ENCODE results near the gene IL18BP.

Gene IL18BP

GRCh38 chr11:71998649-71999310 is at the start of gene IL18BP:
Gene IL18BP (plus strand): TSS chr11:71998909. CDS start chr11:71999985, 1,076 bp downstream.
- DNase-seq: no peak

- DNase-seq: no peak
These were observed 49.7 kb upstream of the IL18BP start for GRCh38 chr11:71949034-71949433.

GRCh38 chr11:71951741-71952310 is 46.9 kb upstream of the IL18BP start:
- DNase-seq: no peak

- no peak for DNase-seq
These were observed 42.7 kb upstream of the IL18BP start for GRCh38 chr11:71955898-71956456.

DNA sequence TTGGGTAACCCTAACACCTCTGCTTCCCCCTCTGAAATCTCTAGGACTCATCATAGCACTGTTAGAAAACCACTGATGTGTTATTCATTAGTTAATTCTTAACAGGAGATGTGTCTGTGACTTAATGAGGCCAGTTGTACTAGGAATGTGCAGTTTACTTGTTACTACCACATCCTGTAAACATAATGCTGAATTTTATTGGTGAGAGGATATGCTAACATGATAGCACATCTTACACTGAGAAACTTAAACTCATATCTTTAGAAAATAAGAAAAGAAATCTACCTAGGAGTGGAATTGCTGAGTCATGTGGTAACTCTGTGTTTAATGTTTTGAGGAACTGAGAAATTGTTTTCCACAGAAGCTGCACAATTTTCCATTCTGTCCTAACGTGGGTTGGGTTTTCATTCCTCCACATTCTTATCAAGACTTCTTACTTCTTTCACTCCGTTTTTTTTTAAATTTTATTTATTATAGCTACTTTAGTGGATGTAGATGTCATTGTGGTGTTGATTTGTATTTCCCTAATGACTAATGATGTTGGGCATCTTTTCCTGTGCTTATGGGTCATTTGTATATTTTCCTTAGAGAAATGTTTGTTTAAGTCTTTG is 36.2 kb upstream of the IL18BP start:
- DNase-seq: no peak

DNA sequence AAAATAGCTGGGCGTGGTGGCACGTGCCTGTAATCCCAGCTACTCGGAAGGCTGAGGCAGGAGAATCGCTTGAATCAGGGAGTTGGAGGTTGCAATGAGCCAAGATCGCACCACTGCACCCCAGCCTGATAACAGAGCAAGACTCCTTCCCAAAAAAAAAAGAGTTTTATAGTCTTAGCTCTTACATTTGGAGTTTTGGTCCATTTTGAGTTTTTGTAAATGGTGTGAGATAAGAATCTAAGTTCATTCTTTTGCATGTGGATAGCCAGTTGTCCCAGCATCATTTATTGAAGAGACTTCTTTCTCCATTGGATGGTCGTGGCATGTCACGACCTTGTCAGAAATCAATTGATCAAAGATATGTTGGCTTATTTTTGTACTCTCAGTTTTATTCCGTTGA is 35.2 kb upstream of the IL18BP start:
- no peak for DNase-seq

- no peak for DNase-seq
These were observed 34.1 kb upstream of the IL18BP start for GRCh38 chr11:71964641-71965040.

DNA sequence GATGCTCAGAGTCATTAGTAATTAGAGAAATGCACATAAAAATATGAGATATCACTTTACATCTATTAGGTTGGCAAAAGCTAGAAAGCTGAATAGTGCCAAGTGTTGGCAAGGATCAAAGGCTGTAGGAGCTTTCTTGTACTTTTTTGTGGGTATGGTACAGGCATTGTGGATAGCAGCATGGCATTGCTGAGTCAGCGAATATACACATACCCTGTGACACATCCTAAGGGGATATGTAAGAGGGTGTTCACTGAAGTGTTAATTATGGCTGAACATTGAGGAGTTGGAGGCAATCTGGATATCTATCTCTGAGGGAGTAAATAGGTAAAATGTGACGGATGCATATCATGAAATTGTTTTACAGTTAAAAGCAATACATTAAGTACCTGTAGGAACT is 27.0 kb upstream of the IL18BP start:
- DNase-seq: no peak

DNA sequence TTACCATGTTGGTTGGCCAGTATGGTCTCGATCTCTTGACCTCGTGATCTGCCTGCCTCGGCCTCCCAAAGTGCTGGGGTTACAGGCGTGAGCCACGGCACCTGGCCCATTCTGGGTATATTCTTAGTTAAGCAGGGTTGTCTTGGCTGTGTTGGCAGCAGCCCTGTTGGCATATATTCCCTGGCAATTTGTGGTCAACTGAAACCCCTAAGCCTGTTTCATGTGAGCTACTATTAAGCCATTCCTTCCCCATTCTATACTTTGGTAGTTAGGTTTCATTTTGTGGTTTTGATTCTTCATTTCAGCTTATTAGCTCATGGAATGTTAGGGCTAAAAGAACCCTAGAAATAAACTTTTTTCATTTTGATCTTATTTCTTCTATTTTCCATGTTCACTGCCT is 22.2 kb upstream of the IL18BP start:
- no peak for DNase-seq

- no peak for DNase-seq
These were observed 21.6 kb upstream of the IL18BP start for GRCh38 chr11:71977090-71977489.

DNA sequence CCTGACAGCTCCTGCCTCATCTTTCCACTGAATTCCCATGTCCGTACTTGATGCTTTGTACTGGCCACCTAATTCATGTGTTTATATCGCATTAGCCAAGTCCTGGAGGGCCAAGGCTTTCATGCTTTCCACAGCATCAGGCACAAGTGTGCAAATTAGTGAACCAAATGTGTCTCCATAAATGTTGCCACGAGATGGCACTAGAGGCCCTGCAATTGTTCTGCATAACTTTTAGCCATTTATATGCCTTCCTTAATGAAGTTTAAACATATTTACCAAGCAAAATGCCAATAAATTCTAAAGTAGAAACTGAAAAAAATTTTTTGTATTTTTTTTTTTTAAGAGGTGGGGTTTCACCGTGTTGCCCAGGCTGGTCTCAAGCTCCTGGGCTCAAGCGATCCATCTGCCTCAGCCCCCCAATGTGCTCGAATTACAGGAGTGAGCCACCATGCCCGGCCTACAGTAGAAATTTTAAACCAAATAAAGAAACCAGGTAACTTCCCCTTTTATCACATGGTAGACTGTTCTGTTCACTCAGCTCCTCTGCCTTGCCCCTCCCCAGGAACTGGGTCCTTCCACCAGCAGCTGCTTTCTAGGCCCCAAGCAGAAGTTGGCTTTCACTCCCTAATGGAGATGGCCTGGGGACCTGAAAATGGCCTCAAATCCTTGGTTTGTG is 20.8 kb upstream of the IL18BP start:
- peak; percentile 46 for DNase-seq

DNA sequence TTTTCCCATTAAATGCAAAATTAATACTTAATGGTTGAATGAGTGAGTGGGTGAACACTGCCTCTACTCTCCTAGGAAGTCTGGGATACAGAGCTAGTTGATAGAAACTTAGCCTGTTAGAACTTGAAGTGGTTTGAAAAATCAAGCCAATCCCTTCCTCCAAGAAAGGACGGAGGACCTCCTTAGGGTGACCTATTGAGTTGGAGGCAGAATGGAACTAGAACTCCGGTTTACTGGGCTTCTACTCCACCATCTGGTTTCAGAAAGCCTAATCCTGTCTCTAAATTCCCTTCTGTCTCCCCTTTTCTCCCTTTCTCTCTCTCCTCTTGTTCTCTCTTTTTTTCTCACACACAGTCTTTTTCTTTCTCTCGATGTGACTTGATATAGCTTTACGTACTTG is 19.6 kb upstream of the IL18BP start:
- DNase-seq: no peak

- no peak for DNase-seq
These were observed 19.1 kb upstream of the IL18BP start for GRCh38 chr11:71979602-71980001.

DNA sequence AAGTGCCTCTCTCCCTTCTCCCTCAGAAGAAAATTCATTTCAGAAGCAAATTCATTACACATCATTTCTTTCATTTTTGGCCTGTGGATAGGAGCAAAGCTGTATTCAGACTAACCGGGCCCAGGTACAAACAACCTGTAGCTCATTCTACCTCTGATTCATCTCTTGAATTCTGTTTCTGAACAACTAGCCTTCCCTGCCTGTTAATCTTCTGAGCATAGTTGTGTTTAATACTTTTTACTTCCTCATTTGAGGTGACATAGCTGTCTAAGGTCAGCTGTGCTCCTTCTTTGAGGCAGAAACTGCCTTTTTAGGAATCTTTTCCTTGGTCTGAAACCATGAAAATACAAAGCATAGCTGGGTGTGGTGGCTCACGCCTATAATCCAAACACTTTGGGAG is 12.6 kb upstream of the IL18BP start:
- no peak for DNase-seq

DNA sequence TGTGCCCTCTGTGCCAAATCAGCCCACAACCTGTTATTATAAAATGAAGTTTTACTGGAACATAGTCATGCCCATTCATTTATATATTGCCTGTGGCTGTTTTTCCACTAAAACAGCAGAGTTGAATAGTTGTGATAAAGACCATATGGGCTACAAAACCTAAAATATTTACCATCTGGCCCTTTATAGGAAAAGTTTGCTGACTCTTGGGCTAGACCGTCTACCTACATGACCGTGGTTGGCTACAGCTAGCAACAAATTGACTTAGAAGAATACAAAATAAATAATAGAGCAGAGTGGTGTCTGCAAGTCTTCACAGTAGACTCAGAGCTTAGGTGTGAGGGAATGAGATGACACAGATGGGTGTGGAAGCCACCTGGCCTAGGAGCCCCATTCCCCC is 11.2 kb upstream of the IL18BP start:
- DNase-seq: no peak

- DNase-seq: no peak
These were observed 10.7 kb upstream of the IL18BP start for GRCh38 chr11:71988050-71988449.

DNA sequence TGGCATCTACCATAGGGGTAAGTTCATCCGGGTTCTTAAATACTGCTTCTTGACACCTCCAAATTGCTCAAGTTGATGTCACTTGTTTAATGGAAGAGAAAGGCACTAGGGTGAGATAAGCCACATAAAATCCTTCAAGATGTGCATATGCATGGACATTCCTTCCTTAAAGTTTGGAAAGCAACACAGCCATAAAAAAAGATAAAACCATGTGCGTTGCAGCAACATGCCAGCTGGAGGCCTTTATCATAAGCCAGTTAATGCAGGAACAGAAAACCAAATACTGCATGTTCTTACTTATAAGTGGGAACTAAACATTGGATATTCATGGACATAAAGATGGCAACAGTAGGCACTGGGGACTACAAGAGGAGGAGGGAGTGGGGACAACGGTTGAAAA is 8.0 kb upstream of the IL18BP start:
- no peak for DNase-seq

- no peak for DNase-seq
These were observed 7.2 kb upstream of the IL18BP start for GRCh38 chr11:71991494-71991893.

GRCh38 chr11:71992136-71992730 is 6.5 kb upstream of the IL18BP start:
- DNase-seq: no peak

- DNase-seq: no peak
These were observed 3.9 kb upstream of the IL18BP start for GRCh38 chr11:71994786-71995185.

- DNase-seq: no peak
These were observed 2.9 kb upstream of the IL18BP start for GRCh38 chr11:71995726-71996291.

DNA sequence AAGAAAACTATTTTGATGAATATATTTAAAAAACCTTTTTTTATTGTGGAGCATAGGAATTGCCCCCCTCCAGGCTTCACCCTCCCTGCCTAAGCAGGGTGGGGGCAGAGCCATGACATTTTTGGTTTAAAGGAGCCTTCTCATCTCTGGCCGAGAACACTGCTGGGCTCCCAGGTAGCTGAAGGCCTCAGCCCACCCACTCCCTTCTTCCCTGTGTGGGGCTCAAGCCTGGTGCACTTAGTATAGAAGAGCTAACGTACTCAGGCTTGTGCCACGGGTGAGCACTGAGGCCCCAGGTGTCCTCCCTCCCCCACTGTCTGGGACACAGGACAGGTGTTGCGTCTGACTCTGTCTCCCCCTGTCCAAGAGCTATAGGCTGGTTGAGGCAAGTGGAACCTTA is 2.2 kb upstream of the IL18BP start:
- DNase-seq: no peak

DNA sequence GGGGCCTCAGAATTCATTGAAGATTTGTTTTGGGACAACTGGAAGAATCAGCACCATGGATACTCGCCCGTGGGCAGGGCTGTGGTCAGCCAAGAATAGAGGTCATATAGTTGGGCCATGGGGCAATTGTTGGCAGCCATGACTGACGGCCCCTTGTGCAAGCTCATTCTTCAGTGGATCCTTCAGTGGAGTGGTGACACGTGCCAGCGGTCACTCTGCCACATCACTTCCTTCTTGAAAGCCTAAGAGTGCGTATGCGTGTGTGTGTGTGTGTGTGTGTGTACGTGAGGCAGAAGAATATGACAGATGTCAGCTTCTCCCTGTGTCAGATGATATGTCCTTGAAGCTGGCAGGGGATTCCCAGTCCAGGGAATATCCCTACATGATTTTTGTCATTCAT is 1.8 kb upstream of the IL18BP start:
- no peak for DNase-seq

Data from NCI-H1694 (cell line).